KMS-11 (cell line): Measurements from ENCODE around the gene SHMT2.

Experiments
- H2AFZ ChIP-seq: fragments of 200-600 bp; sonication (generic); 2 replicates; pipeline ENCODE4 v1.6.1; 2016; ENCODE audit warnings: antibody characterized with exemption, mixed run types, low read depth
- H3K27ac ChIP-seq: fragments of 200-600 bp; sonication (generic); 2 replicates; pipeline ENCODE4 v1.6.1; 2016; ENCODE audit warnings: mild to moderate bottlenecking, mixed run types
- H3K27me3 ChIP-seq: fragments of 200-600 bp; sonication (generic); 2 replicates; pipeline ENCODE4 v1.6.1; 2017; ENCODE audit warnings: mild to moderate bottlenecking, low read depth, mixed run types, moderate library complexity; ENCODE audit not compliant: insufficient read depth
- H3K36me3 ChIP-seq: fragments of 200-600 bp; sonication (generic); 2 replicates; pipeline ENCODE4 v1.6.1; 2017; ENCODE audit warnings: mild to moderate bottlenecking, mixed run types; ENCODE audit not compliant: insufficient read depth
- H3K4me1 ChIP-seq: fragments of 200-600 bp; sonication (generic); 2 replicates; pipeline ENCODE4 v1.6.1; 2016; ENCODE audit warnings: mild to moderate bottlenecking, low read depth, mixed run types; ENCODE audit not compliant: poor library complexity, severe bottlenecking
- H3K4me2 ChIP-seq: fragments of 200-600 bp; sonication (generic); 2 replicates; pipeline ENCODE4 v1.7.0; 2016; ENCODE audit warnings: mild to moderate bottlenecking, mixed run types
- H3K4me3 ChIP-seq: fragments of 200-600 bp; sonication (generic); IDR thresholded peaks from 2 replicates; pipeline ENCODE4 v1.6.1; 2017; ENCODE audit warnings: low read depth, low read length, mixed read lengths; ENCODE audit not compliant: insufficient read depth
- H3K79me2 ChIP-seq: fragments of 200-600 bp; sonication (generic); 2 replicates; pipeline ENCODE4 v1.6.1; 2016; ENCODE audit warnings: low read depth, mixed run types; ENCODE audit not compliant: insufficient read depth
- H3K9ac ChIP-seq: fragments of 200-600 bp; sonication (generic); 2 replicates; pipeline ENCODE4 v1.6.1; 2016; ENCODE audit warnings: mild to moderate bottlenecking, mixed run types
- H4K20me1 ChIP-seq: fragments of 200-600 bp; sonication (generic); 2 replicates; pipeline ENCODE4 v1.6.1; 2016; ENCODE audit warnings: mild to moderate bottlenecking, mixed run types; ENCODE audit not compliant: insufficient read depth
- TF ChIP-seq, protein P1 (sequence below): fragments of 200-600 bp; sonication (generic); conservative IDR thresholded peaks from 2 replicates; pipeline ENCODE4 v1.6.1; 2017; ENCODE audit warnings: low read depth, mild to moderate bottlenecking, antibody characterized with exemption, low read length, moderate library complexity, mixed read lengths

Gene SHMT2

DNA sequence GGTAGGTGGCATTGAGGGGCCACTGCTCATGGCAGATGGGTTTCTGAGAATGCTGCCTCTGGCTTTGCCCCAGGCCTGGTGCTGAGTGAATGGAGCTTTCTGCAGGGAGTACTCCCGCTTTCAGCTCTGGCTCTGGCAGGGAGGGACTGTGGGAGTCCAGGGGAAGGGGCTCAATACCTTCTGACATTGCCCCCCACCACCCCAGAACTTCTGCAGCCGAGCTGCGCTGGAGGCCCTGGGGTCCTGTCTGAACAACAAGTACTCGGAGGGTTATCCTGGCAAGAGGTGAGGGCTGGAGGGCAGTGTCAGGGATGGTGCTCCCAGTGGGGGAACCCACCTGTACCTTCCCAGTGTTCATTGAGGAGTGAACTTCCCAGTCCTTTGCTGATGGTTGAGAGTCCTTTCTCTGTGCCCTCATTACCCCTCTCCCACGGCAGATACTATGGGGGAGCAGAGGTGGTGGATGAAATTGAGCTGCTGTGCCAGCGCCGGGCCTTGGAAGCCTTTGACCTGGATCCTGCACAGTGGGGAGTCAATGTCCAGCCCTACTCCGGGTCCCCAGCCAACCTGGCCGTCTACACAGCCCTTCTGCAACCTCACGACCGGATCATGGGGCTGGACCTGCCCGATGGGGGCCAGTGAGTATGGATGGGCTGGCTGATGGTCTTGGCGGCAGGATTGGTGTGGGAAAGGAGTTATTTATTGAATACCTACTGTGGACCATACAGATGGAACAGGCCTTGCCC, 1.9 kb downstream of the SHMT2 start:
- Histone ChIP-seq H2AFZ (no peak overlapping the region), H4K20me1 (no peaks in the 10 kb centered on the region), H3K79me2 (peaks cover 35% of the 10 kb centered on the region), H3K4me2 (peak overlapping the region; percentile 74), H3K36me3 (peaks cover 12% of the 10 kb centered on the region; the same call in 1 of the 2 replicates), H3K4me1 (peaks cover 27% of the 10 kb centered on the region), H3K9ac (peak overlapping the region; percentile 94; the same call in 1 of the 2 replicates), H3K4me3 (peak overlapping the region; percentile 8), H3K27ac (no peak overlapping the region), H3K27me3 (no peaks in the 10 kb centered on the region)
- TF ChIP-seq, protein P1, sequence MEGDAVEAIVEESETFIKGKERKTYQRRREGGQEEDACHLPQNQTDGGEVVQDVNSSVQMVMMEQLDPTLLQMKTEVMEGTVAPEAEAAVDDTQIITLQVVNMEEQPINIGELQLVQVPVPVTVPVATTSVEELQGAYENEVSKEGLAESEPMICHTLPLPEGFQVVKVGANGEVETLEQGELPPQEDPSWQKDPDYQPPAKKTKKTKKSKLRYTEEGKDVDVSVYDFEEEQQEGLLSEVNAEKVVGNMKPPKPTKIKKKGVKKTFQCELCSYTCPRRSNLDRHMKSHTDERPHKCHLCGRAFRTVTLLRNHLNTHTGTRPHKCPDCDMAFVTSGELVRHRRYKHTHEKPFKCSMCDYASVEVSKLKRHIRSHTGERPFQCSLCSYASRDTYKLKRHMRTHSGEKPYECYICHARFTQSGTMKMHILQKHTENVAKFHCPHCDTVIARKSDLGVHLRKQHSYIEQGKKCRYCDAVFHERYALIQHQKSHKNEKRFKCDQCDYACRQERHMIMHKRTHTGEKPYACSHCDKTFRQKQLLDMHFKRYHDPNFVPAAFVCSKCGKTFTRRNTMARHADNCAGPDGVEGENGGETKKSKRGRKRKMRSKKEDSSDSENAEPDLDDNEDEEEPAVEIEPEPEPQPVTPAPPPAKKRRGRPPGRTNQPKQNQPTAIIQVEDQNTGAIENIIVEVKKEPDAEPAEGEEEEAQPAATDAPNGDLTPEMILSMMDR: no peak

DNA sequence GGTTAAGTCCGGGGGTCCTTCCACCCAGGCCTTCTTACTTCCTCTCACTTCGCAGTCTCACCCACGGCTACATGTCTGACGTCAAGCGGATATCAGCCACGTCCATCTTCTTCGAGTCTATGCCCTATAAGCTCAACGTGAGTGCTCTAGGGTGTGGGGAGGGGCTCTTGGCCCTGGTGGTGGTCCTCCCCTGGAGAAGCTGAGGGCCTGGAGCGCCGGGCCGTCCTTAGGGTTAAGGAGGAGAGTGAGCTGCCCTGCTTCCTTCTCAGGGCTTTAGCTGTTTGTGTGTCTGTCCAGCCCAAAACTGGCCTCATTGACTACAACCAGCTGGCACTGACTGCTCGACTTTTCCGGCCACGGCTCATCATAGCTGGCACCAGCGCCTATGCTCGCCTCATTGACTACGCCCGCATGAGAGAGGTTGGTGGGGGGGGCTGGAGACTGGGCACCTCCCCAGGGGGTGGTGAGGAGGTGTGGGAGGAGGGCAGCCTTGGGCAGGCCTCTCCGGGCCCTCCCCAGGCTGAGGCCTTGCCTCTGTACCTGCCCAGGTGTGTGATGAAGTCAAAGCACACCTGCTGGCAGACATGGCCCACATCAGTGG, 2.7 kb downstream of the SHMT2 start:
- no peak overlapping the region for H3K4me3 ChIP-seq
- no peak overlapping the region for H3K27ac ChIP-seq
- no peak overlapping the region for H3K4me2 ChIP-seq
- peaks cover 4% of the 10 kb centered on the region; the same call in 1 of the 2 replicates for H3K27me3 ChIP-seq
- no peak overlapping the region for H2AFZ ChIP-seq
- peaks cover 35% of the 10 kb centered on the region for H3K79me2 ChIP-seq
- peaks cover 12% of the 10 kb centered on the region; the same call in 1 of the 2 replicates for H3K36me3 ChIP-seq
- H3K4me1 ChIP-seq: peaks cover 32% of the 10 kb centered on the region
- H3K9ac ChIP-seq: no peak overlapping the region
- H4K20me1 ChIP-seq: no peaks in the 10 kb centered on the region
- TF ChIP-seq, protein P1: no peak

DNA sequence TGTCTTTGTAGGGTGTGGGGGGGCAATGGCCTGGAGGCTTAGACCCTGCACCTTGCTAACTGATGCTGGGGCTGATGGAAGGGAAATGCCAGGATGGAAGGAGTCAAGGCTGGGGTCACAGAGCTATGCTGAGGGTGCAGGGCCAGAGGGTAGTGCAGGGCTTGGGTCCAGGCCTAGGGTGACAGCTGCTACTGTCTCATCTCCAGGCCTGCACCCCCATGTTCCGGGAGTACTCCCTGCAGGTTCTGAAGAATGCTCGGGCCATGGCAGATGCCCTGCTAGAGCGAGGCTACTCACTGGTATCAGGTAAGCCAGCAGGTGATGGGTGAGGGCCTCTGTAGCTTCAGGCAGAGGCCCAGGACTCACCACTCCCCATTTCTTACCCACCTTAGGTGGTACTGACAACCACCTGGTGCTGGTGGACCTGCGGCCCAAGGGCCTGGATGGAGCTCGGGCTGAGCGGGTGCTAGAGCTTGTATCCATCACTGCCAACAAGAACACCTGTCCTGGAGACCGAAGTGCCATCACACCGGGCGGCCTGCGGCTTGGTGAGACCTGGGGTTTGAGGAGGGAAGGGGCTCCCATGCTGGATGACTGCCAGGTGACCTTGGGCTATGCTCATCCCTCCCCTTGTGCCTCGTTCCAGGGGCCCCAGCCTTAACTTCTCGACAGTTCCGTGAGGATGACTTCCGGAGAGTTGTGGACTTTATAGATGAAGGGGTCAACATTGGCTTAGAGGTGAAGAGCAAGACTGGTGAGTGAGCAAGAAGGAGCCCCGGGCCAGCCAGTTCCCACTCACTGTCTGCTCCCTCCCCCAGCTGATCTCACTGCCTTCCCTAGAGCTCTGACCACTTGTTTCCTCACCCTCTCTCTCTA, 4.1 kb downstream of the SHMT2 start:
- Histone ChIP-seq H3K4me1 (peaks cover 41% of the 10 kb centered on the region), H3K27me3 (peaks cover 16% of the 10 kb centered on the region), H2AFZ (no peak overlapping the region), H3K9ac (no peak overlapping the region), H3K4me3 (no peak overlapping the region), H3K4me2 (no peak overlapping the region), H3K79me2 (peaks cover 35% of the 10 kb centered on the region), H3K36me3 (peaks cover 12% of the 10 kb centered on the region; the same call in 1 of the 2 replicates), H3K27ac (no peak overlapping the region), H4K20me1 (no peaks in the 10 kb centered on the region)
- TF ChIP-seq, protein P1: no peak

DNA sequence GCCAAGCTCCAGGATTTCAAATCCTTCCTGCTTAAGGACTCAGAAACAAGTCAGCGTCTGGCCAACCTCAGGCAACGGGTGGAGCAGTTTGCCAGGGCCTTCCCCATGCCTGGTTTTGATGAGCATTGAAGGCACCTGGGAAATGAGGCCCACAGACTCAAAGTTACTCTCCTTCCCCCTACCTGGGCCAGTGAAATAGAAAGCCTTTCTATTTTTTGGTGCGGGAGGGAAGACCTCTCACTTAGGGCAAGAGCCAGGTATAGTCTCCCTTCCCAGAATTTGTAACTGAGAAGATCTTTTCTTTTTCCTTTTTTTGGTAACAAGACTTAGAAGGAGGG, 4.7 kb downstream of the SHMT2 start:
- Histone ChIP-seq H3K4me1 (peaks cover 39% of the 10 kb centered on the region), H3K9ac (no peak overlapping the region)

More for the DNA sequence above, 4.7 kb downstream of the SHMT2 start:
- Histone ChIP-seq H3K4me2 (no peak overlapping the region), H3K79me2 (peaks cover 33% of the 10 kb centered on the region), H3K4me3 (no peak overlapping the region), H3K27ac (no peak overlapping the region), H3K27me3 (peaks cover 19% of the 10 kb centered on the region), H2AFZ (no peak overlapping the region), H4K20me1 (no peaks in the 10 kb centered on the region), H3K36me3 (peaks cover 12% of the 10 kb centered on the region; the same call in 1 of the 2 replicates)
- TF ChIP-seq, protein P1: no peak
